ENCODE results near the gene ZBTB8B. TPM values are rescaled to one million over a fixed set of nuclear protein-coding genes. Genes with fewer than 3 reads are reported as not detected.
A peak's percentile ranks its signal among the peaks of the same experiment; 100 is the strongest.
"Not testable (repeated sequence)": the region's sequence is repeated elsewhere in the genome, so short reads cannot be mapped to it uniquely, and the experiment has no call there.

Gene ZBTB8B
- total and polyA plus RNA-seq, 5 experiments from 2014 or later = not detected

- no peak overlapping the region for H3K4me3 Mint-ChIP-seq
- H3K36me3 Mint-ChIP-seq = no peaks in the 10 kb centered on the region
- no peaks in the 10 kb centered on the region for H3K9me3 Mint-ChIP-seq
- H3K27me3 Mint-ChIP-seq = peaks cover 17 to 52% (median 28%) of the 10 kb centered on the region in 5 donors
- H3K27ac Mint-ChIP-seq = no peak overlapping the region
- POLR2A ChIA-PET = no interaction called here
- no peak for ATAC-seq
- no peak for DNase-seq
- peaks cover 0 to 5% (median 0%) of the 10 kb centered on the region in 4 donors for H3K4me1 Mint-ChIP-seq
Observed at GRCh38 chr1:32471695-32472362, 7.0 kb downstream of the ZBTB8B start.

- H3K36me3 Mint-ChIP-seq, ATAC-seq, POLR2A ChIA-PET, H3K9me3 Mint-ChIP-seq, H3K4me3 Mint-ChIP-seq, H3K27ac Mint-ChIP-seq, DNase-seq, H3K4me1 Mint-ChIP-seq: not testable (repeated sequence)
- peaks cover 18 to 46% (median 28%) of the 10 kb centered on the region in 5 donors for H3K27me3 Mint-ChIP-seq
Observed at GRCh38 chr1:32472966-32473365, 8.1 kb downstream of the ZBTB8B start.

- ATAC-seq = no peak
- H3K4me1 Mint-ChIP-seq = peaks cover 0 to 5% (median 0%) of the 10 kb centered on the region in 4 donors
- H3K27ac Mint-ChIP-seq = no peak overlapping the region
- H3K9me3 Mint-ChIP-seq = no peaks in the 10 kb centered on the region
- POLR2A ChIA-PET = no interaction called here
- H3K36me3 Mint-ChIP-seq = no peaks in the 10 kb centered on the region
- no peak overlapping the region for H3K4me3 Mint-ChIP-seq
- peaks cover 14 to 34% (median 22%) of the 10 kb centered on the region in 5 donors for H3K27me3 Mint-ChIP-seq
- DNase-seq = no peak
Observed at GRCh38 chr1:32474954-32475353, 10.1 kb downstream of the ZBTB8B start.

GRCh38 chr1:32480003-32480402, 15.1 kb downstream of the ZBTB8B start:
- no peaks in the 10 kb centered on the region for H3K4me1 Mint-ChIP-seq
- H3K36me3 Mint-ChIP-seq = no peaks in the 10 kb centered on the region
- no peak for DNase-seq
- no peak for ATAC-seq
- H3K27me3 Mint-ChIP-seq = peaks cover 10 to 26% (median 11%) of the 10 kb centered on the region in 5 donors
- no peak overlapping the region for H3K4me3 Mint-ChIP-seq
- POLR2A ChIA-PET = no interaction called here
- no peak overlapping the region for H3K27ac Mint-ChIP-seq
- peaks cover 0 to 2% (median 0%) of the 10 kb centered on the region in 9 donors for H3K9me3 Mint-ChIP-seq

GRCh38 chr1:32480761-32481160, 15.9 kb downstream of the ZBTB8B start:
- ATAC-seq (no peak), DNase-seq (no peak)
- Mint-ChIP-seq H3K4me1 (no peaks in the 10 kb centered on the region), H3K9me3 (peaks cover 0 to 2% (median 0%) of the 10 kb centered on the region in 9 donors), H3K27me3 (peaks cover 7 to 19% (median 10%) of the 10 kb centered on the region in 5 donors), H3K4me3 (no peak overlapping the region), H3K36me3 (no peaks in the 10 kb centered on the region), H3K27ac (peak overlapping the region in 1 of 10 donors; percentile 21)
- POLR2A ChIA-PET = no interaction called here

GRCh38 chr1:32481788-32482187, 16.9 kb downstream of the ZBTB8B start:
- H3K27ac Mint-ChIP-seq, H3K27me3 Mint-ChIP-seq, POLR2A ChIA-PET, DNase-seq, H3K4me1 Mint-ChIP-seq, ATAC-seq, H3K9me3 Mint-ChIP-seq, H3K4me3 Mint-ChIP-seq, H3K36me3 Mint-ChIP-seq: not testable (repeated sequence)

GRCh38 chr1:32485554-32486255, 20.8 kb downstream of the ZBTB8B start:
- DNase-seq = no peak
- ATAC-seq = no peak
- no peaks in the 10 kb centered on the region for H3K36me3 Mint-ChIP-seq

GRCh38 chr1:32486463-32487113, 21.7 kb downstream of the ZBTB8B start:
- Mint-ChIP-seq H3K4me3 (no peak overlapping the region), H3K4me1 (no peaks in the 10 kb centered on the region), H3K27ac (no peak overlapping the region), H3K36me3 (no peaks in the 10 kb centered on the region), H3K9me3 (peaks cover 0 to 2% (median 0%) of the 10 kb centered on the region in 9 donors), H3K27me3 (peaks cover 0 to 8% (median 0%) of the 10 kb centered on the region in 5 donors)
- POLR2A ChIA-PET = no interaction called here
- ATAC-seq = no peak
- no peak for DNase-seq

More at GRCh38 chr1:32485554-32486255, 20.8 kb downstream of the ZBTB8B start:
- Mint-ChIP-seq H3K4me1 (no peaks in the 10 kb centered on the region), H3K27ac (no peak overlapping the region), H3K4me3 (no peak overlapping the region), H3K9me3 (peaks cover 0 to 2% (median 0%) of the 10 kb centered on the region in 9 donors), H3K27me3 (peaks cover 0 to 8% (median 0%) of the 10 kb centered on the region in 5 donors)
- POLR2A ChIA-PET = no interaction called here

- Mint-ChIP-seq H3K36me3 (no peaks in the 10 kb centered on the region), H3K27me3 (peaks cover 0 to 8% (median 2%) of the 10 kb centered on the region in 5 donors), H3K4me1 (no peaks in the 10 kb centered on the region), H3K9me3 (peaks cover 0 to 2% (median 0%) of the 10 kb centered on the region in 9 donors), H3K27ac (no peak overlapping the region), H3K4me3 (no peak overlapping the region)
- ATAC-seq = no peak
- DNase-seq = no peak
- POLR2A ChIA-PET = no interaction called here
Observed at GRCh38 chr1:32487182-32487581, 22.3 kb downstream of the ZBTB8B start.

- POLR2A ChIA-PET = no interaction called here
- no peak for ATAC-seq
- Mint-ChIP-seq H3K36me3 (no peaks in the 10 kb centered on the region), H3K9me3 (no peaks in the 10 kb centered on the region), H3K27me3 (peaks cover 0 to 10% (median 6%) of the 10 kb centered on the region in 5 donors), H3K4me1 (no peaks in the 10 kb centered on the region), H3K27ac (no peak overlapping the region), H3K4me3 (no peak overlapping the region)
- no peak for DNase-seq
Observed at GRCh38 chr1:32489774-32490454, 25.0 kb downstream of the ZBTB8B start.

GRCh38 chr1:32491386-32491785, 26.5 kb downstream of the ZBTB8B start:
- Mint-ChIP-seq H3K36me3 (no peaks in the 10 kb centered on the region), H3K4me1 (no peaks in the 10 kb centered on the region), H3K27ac (no peak overlapping the region), H3K9me3 (no peaks in the 10 kb centered on the region), H3K27me3 (peaks cover 0 to 14% (median 3%) of the 10 kb centered on the region in 5 donors), H3K4me3 (no peak overlapping the region)
- DNase-seq (no peak), ATAC-seq (no peak)
- POLR2A ChIA-PET = no interaction called here

GRCh38 chr1:32494196-32494595, 29.3 kb downstream of the ZBTB8B start:
- ATAC-seq = no peak
- DNase-seq = no peak
- H3K9me3 Mint-ChIP-seq = no peaks in the 10 kb centered on the region
- H3K27me3 Mint-ChIP-seq = peaks cover 10 to 23% (median 18%) of the 10 kb centered on the region in 5 donors
- H3K36me3 Mint-ChIP-seq = no peaks in the 10 kb centered on the region
- H3K27ac Mint-ChIP-seq = no peak overlapping the region
- no peak overlapping the region for H3K4me3 Mint-ChIP-seq
- POLR2A ChIA-PET = interaction anchor here (0.6 kb wide), 1 partner anchor 220 kb away, joined by 4 read pairs; no protein-coding TSS in a partner anchor
- H3K4me1 Mint-ChIP-seq = no peaks in the 10 kb centered on the region
